ENCODE measurements around the gene SPEM2.

- TF ChIP-seq POLR2A (IDR thresholded peaks at IDR 0.05) (no peak), CTCF (IDR thresholded peaks at IDR 0.05) (no peak), POLR2AphosphoS5 (IDR thresholded peaks at IDR 0.05) (no peak)
Measured at GRCh38 chr17:7409716-7410115, 15.7 kb upstream of the SPEM2 start.

Data from suprapubic skin (tissue), 4 donors.